Measurements from ENCODE around the gene POLN. TPM values are rescaled to one million over a fixed set of nuclear protein-coding genes. Genes with fewer than 3 reads are reported as not detected.

POLN gene
- polyA plus RNA-seq, 3 donors: 0.08 to 0.33 (median 0.28) TPM

DNA sequence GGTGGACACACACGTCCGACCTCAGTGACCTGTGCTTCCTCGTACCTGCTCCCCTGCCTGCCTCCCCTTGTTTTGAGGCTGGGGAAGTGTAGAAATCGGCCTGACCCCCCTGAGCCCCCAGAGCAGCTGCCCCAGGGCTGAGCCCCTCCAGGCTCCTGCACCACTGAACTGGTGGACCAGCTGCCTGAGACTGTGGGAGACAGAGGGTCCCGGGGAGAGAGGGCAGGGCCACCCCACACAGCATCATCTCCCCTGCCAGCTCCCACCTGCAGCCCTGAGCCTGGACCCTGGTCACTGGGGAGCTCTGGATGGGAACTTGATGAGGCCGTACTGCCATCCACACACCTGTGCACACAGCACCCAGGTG lies 197.8 kb downstream of the POLN start:
- intact Hi-C loops (cut with micrococcal nuclease): loop anchor here in 1 of 2 donors (5.0 kb wide), 1 partner anchor 37 kb away; the partner anchor contains the start of gene NELFA
- H3K27ac ChIP-seq (ENCODE audit: low read depth in 1 of 2, low read length in 2 of 2): no peak overlapping the region
- H3K36me3 ChIP-seq (replicated peaks in 1 of 2; ENCODE audit: control insufficient read depth in 1 of 2, insufficient read depth in 2 of 2, low read length in 2 of 2): peaks cover 0 to 3% of the 10 kb centered on the region in 2 donors
- H3K27me3 ChIP-seq (ENCODE audit: control insufficient read depth in 2 of 2, insufficient read depth in 2 of 2, low read length in 2 of 2): peaks cover 14 to 58% of the 10 kb centered on the region in 2 donors
- TF ChIP-seq, protein P1, sequence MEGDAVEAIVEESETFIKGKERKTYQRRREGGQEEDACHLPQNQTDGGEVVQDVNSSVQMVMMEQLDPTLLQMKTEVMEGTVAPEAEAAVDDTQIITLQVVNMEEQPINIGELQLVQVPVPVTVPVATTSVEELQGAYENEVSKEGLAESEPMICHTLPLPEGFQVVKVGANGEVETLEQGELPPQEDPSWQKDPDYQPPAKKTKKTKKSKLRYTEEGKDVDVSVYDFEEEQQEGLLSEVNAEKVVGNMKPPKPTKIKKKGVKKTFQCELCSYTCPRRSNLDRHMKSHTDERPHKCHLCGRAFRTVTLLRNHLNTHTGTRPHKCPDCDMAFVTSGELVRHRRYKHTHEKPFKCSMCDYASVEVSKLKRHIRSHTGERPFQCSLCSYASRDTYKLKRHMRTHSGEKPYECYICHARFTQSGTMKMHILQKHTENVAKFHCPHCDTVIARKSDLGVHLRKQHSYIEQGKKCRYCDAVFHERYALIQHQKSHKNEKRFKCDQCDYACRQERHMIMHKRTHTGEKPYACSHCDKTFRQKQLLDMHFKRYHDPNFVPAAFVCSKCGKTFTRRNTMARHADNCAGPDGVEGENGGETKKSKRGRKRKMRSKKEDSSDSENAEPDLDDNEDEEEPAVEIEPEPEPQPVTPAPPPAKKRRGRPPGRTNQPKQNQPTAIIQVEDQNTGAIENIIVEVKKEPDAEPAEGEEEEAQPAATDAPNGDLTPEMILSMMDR (IDR thresholded peaks at IDR 0.05): no peak
- H3K9ac ChIP-seq (ENCODE audit: insufficient read depth, low read length, poor library complexity, severe bottlenecking): no peak overlapping the region
- WGBS (ENCODE audit: insufficient coverage): 100% methylated on average over 3 of the region's 6 CpGs
- H3K9me3 ChIP-seq (replicated peaks in 1 of 2; ENCODE audit: control insufficient read depth in 1 of 2, insufficient read depth in 1 of 2, low read length in 2 of 2): peaks cover 5 to 7% of the 10 kb centered on the region in 2 donors
- H3K36me3 Mint-ChIP-seq: peaks cover 2 to 10% of the 10 kb centered on the region in 2 donors
- no peak overlapping the region for H3K4me2 ChIP-seq (replicated peaks; ENCODE audit: extremely low read depth, low read length, poor library complexity, severe bottlenecking)
- H3K79me2 ChIP-seq (ENCODE audit: insufficient read depth, low read length): no peaks in the 10 kb centered on the region
- peaks cover 14 to 19% of the 10 kb centered on the region in 2 donors for H3K4me1 ChIP-seq (ENCODE audit: control insufficient read depth in 1 of 2, insufficient read depth in 2 of 2, low read length in 2 of 2)
- peaks cover 37 to 75% (median 52%) of the 10 kb centered on the region in 3 donors for H3K27me3 Mint-ChIP-seq (ENCODE audit: low read depth in 3 of 3)
- peaks cover 16% of the 10 kb centered on the region for H4K20me1 ChIP-seq (ENCODE audit: insufficient read depth, low read length)
- peaks cover 4 to 9% (median 7%) of the 10 kb centered on the region in 7 donors for H3K9me3 Mint-ChIP-seq
- no peak overlapping the region for H3K4me3 Mint-ChIP-seq
- no peak overlapping the region for H2AFZ ChIP-seq (ENCODE audit: insufficient read depth, low read depth, low read length, poor library complexity, severe bottlenecking)
- H3K4me1 Mint-ChIP-seq: peaks cover 6% of the 10 kb centered on the region
- DNase-seq: no peak
- no peak overlapping the region for H3K4me3 ChIP-seq (replicated peaks in 1 of 3; ENCODE audit: low read depth in 2 of 3, low read length in 3 of 3)
- no peak overlapping the region for H3K27ac Mint-ChIP-seq

DNA sequence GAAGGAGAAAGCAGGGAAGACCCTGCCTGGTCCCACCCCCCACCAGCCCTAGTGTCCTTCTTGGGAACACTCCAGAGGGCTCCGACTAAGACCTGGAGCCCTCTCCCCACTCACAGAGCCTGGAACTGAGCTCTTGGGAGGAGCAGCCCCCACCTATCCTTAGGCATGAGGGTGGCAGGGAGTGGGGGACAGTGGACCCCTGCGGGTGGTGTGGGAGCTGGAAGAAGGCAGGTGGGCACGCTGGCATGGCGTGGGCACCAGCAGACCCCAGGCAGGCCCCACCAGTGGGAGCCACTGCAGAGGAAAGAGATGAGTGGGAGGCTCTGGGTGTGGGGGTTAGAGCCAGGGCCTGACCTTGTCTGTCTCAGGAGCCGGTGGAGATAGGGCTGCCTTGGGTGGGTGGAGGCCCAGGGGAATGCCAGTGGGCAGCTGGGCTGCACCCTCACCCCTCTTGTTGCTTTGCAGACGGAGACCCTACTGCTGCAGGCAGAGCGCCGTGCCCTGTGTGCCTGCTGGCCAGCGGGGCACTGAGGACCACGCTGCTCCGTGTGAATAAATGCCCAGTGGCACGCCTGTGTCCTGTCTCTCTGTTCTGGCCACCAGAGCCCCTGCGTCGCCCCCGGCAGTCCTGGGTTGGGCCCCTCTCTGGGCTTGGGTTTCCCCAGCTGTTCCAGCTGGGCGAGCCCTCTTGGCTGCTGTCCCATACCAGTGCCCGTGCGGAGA lies 198.4 kb downstream of the POLN start:
- no peaks in the 10 kb centered on the region for H3K79me2 ChIP-seq (ENCODE audit: insufficient read depth, low read length)
- Mint-ChIP-seq H3K36me3 (peaks cover 2 to 10% of the 10 kb centered on the region in 2 donors), H3K4me3 (no peak overlapping the region), H3K27ac (no peak overlapping the region), H3K4me1 (peaks cover 6% of the 10 kb centered on the region), H3K9me3 (peaks cover 4 to 9% (median 7%) of the 10 kb centered on the region in 7 donors), H3K27me3 (ENCODE audit: low read depth in 3 of 3) (peaks cover 39 to 76% (median 56%) of the 10 kb centered on the region in 3 donors)
- H3K27ac ChIP-seq (ENCODE audit: low read depth in 1 of 2, low read length in 2 of 2): no peak overlapping the region
- H3K27me3 ChIP-seq (ENCODE audit: control insufficient read depth in 2 of 2, insufficient read depth in 2 of 2, low read length in 2 of 2): peaks cover 14 to 60% of the 10 kb centered on the region in 2 donors
- peaks cover 0 to 3% of the 10 kb centered on the region in 2 donors for H3K36me3 ChIP-seq (replicated peaks in 1 of 2; ENCODE audit: control insufficient read depth in 1 of 2, insufficient read depth in 2 of 2, low read length in 2 of 2)
- 97% methylated on average over 17 of the region's 18 CpGs for WGBS (ENCODE audit: insufficient coverage)
- DNase-seq: no peak
- H3K4me3 ChIP-seq (replicated peaks in 1 of 3; ENCODE audit: low read depth in 2 of 3, low read length in 3 of 3): no peak overlapping the region
- peaks cover 14 to 19% of the 10 kb centered on the region in 2 donors for H3K4me1 ChIP-seq (ENCODE audit: control insufficient read depth in 1 of 2, insufficient read depth in 2 of 2, low read length in 2 of 2)
- H4K20me1 ChIP-seq (ENCODE audit: insufficient read depth, low read length): peaks cover 16% of the 10 kb centered on the region
- TF ChIP-seq, protein P1 (IDR thresholded peaks at IDR 0.05): no peak
- no peak overlapping the region for H3K9ac ChIP-seq (ENCODE audit: insufficient read depth, low read length, poor library complexity, severe bottlenecking)
- no peak overlapping the region for H2AFZ ChIP-seq (ENCODE audit: insufficient read depth, low read depth, low read length, poor library complexity, severe bottlenecking)
- peaks cover 5 to 7% of the 10 kb centered on the region in 2 donors for H3K9me3 ChIP-seq (replicated peaks in 1 of 2; ENCODE audit: control insufficient read depth in 1 of 2, insufficient read depth in 1 of 2, low read length in 2 of 2)
- no peak overlapping the region for H3K4me2 ChIP-seq (replicated peaks; ENCODE audit: extremely low read depth, low read length, poor library complexity, severe bottlenecking)
- intact Hi-C loops (cut with micrococcal nuclease): loop anchor here in 1 of 2 donors (5.0 kb wide), 1 partner anchor 36 kb away; the partner anchor contains the start of gene NELFA

Measured in CD14-positive monocyte (primary cell).